GM12878 (cell line): Measurements from ENCODE around the gene RADIL.

Experiments used
- BMI1 ChIP-seq: fragments of 450-650 bp; IDR thresholded peaks from 2 replicates; pipeline ENCODE4 v1.6.1; 2016; ENCODE audit warnings: mild to moderate bottlenecking, moderate library complexity, borderline replicate concordance
- CHD1 ChIP-seq: IDR thresholded peaks from 2 replicates; pipeline ENCODE4 v1.6.1; 2012; ENCODE audit warnings: low read depth, low read length, improper control_type of control experiment
- CHD4 ChIP-seq: fragments of 200-600 bp; sonication (generic); IDR thresholded peaks from 2 replicates; pipeline ENCODE4 v1.6.1; 2016; ENCODE audit warnings: mild to moderate bottlenecking
- CTCF ChIP-seq, 3 experiments: IDR thresholded peaks in 2 of 3; conservative IDR thresholded peaks in 1 of 3; 2 replicates each; pipeline ENCODE4 v1.5.1; 2011; ENCODE audit warnings: low read depth in 3 of 3, low read length in 3 of 3, mild to moderate bottlenecking in 3 of 3, control low read depth in 2 of 3, moderate library complexity in 2 of 3, inconsistent platforms in 1 of 3, mixed read lengths in 1 of 3; ENCODE audit not compliant: control insufficient read depth in 2 of 3, insufficient read depth in 1 of 3; ENCODE audit errors: extremely low read depth in 1 of 3
- FOXM1 ChIP-seq: IDR thresholded peaks from 2 replicates; pipeline ENCODE4 v1.6.1; 2012; ENCODE audit warnings: low read depth, mild to moderate bottlenecking, inconsistent platforms, low read length, moderate library complexity
- NR2C2 ChIP-seq: IDR thresholded peaks from 2 replicates; pipeline ENCODE4 v1.6.1; 2011; ENCODE audit warnings: borderline replicate concordance, low read depth; ENCODE audit not compliant: control insufficient read depth, insufficient read length
- POLR2A ChIP-seq: IDR thresholded peaks from 2 replicates; pipeline ENCODE4 v1.6.1; 2011; ENCODE audit warnings: low read depth, mild to moderate bottlenecking, low read length
- POLR2AphosphoS2 ChIP-seq: IDR thresholded peaks from 2 replicates; pipeline ENCODE4 v1.6.1; 2011; ENCODE audit warnings: low read depth, mild to moderate bottlenecking, low read length, improper control_type of control experiment, moderate library complexity
- RBBP5 ChIP-seq: fragments of 200-600 bp; sonication (generic); conservative IDR thresholded peaks from 2 replicates; pipeline ENCODE4 v1.6.1; 2016
- TARDBP ChIP-seq: IDR thresholded peaks from 2 replicates; pipeline ENCODE4 v1.6.1; 2016; ENCODE audit warnings: borderline replicate concordance

- TF ChIP-seq CTCF (IDR thresholded peaks at IDR 0.05 in 2 of 3, conservative IDR thresholded peaks at IDR 0.05 in 1 of 3; ENCODE audit: control insufficient read depth in 2 of 3, extremely low read depth in 1 of 3, insufficient read depth in 1 of 3, low read depth in 3 of 3, low read length in 3 of 3) (peak; percentile 33 to 48 (median 33); a peak in 4 of 6 replicates), RBBP5 (no peak), POLR2AphosphoS2 (no peak), POLR2A (no peak), BMI1 (no peak), TARDBP (no peak), NR2C2 (no peak), CHD4 (no peak), CHD1 (no peak), FOXM1 (no peak)
Observed at GRCh38 chr7:4849390-4849789, 34.1 kb downstream of the RADIL start.
